ENCODE data around the gene CPEB2.

GRCh38 chr4:15104825-15105224, 102.5 kb downstream of the CPEB2 start:
- TF ChIP-seq CTCF (IDR thresholded peaks at IDR 0.05; ENCODE audit: insufficient read depth, low read length): no peak
- TF ChIP-seq SPI1 (IDR thresholded peaks at IDR 0.05; ENCODE audit: borderline replicate concordance, low read depth): no peak
- no peak for TF ChIP-seq REST (IDR thresholded peaks at IDR 0.05; ENCODE audit: insufficient replicate concordance, low read depth)
- TF ChIP-seq GABPA (IDR thresholded peaks at IDR 0.05; ENCODE audit: low read depth): no peak
- TF ChIP-seq POLR2AphosphoS5 (IDR thresholded peaks at IDR 0.05; ENCODE audit: low read depth): no peak

All from HL-60 (cell line).